Measurements from ENCODE around the gene ADAMTS12.

The ADAMTS12 gene

DNA sequence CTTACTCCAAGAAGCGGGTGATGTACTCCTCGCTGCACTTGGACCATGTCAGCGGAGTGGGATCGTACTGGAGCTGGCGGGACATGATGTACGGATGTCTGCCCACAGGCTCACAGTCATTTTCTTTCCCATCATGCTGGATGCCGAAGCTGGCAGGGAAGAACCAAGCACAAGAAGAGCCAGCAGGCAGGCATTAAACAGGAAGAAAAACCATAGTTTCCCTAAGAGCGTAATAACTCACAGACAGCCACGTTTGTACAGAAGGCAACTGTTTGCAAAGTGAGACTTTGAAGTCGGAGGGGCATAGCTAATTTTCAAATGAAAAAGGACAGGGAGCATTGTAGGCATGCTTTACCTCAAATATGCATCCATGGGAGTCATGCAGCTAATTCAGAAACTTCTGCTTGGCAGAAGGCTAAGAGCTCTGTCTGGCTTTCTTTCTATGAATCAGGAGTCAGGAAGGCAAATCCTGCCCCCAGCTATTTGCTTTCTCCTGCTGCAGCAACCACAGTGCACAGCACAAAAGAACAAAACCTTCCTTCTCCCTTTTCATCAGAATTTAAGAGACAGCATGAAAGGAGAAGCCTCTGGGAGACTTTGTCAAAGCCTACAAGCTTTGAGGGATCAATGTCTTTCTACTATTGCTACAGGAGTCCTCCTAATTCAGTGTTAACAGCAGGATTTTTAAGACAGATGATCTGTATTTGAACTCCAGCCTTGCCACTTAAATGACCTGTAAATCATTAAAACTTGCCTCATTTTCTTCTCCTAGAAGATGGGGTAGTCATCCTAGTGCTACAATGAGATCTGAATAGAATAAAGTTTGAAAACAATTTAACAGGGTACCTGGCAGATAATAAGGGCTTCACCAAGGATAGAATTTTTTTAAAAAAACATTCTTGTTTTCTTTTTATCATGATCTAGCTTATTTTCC lies 242.0 kb downstream of the ADAMTS12 start:
- DNase-seq (ENCODE audit: low read depth): peak; percentile 80

DNA sequence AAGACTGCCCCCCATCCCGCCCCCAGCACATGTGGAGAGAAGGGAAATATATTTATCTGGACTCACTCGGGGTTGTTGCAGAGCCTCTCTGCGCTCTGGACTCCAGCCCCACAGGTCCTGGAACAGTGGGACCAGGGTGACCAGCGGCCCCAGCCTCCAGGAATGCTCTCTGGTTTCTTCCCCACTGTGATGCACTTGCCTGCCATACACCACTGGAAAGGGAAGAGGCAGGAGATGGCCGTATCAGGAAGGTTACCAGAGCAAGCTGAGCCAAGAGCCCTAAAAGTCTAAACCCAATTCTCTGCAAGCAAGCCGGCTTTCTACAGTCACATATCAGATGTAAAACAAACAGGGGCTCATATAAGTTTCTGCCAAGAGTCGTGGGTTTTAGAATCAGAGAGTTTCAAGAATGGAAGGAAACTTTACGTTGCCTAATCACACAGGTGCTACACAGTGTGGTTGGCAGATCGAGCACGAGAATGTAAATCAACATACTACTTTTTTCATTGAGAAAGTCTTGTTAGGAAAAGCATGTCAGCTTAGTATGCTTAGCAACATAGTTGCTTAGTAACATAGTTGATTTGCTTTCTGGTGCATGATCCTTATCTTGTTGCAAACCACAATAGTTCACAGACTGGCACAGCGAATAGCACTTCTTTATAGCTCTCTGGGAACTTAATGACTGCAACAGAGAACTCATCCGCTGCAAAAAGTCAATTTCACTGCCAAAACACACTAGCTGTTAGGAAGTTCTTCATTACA lies 249.9 kb downstream of the ADAMTS12 start:
- peak; percentile 98 for DNase-seq (ENCODE audit: low read depth)

DNA sequence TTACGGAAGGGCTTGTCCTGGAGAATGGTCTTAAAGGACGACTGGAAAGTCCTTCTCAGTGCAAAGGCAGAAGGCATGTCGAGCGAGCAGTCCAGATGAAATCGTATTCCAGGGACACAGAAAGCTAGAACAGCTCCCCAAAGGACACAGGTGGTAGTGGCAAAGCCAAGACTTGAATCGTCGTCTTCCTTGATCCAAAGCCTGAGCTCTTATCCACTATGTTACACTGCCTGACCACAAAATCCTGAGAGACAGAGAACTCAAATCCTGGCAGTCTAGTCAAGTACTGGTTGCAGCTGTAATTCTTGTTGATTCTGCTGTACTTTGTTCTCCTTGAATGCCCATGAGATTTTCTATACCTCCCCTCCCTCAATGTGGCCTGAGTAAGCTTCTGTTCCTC lies 252.3 kb downstream of the ADAMTS12 start:
- DNase-seq (ENCODE audit: low read depth): no peak

DNA sequence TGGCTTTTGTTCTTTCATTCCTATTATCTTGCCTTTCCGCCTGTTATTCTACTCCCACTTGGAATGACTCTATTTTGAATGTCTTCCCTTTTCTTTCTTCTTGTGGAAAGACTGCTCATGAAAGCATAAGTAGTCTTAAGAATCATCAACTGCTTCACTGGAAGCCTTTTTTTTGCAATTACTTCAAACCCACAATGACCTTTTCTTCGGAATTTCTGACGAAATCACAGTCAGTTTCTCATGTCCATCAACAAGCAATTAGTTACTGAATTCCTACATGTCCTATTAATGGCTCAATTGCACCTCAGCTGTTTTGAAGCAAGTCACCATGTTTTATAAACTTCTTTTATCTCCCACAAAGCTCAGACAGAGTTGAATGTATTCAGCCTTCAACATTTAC lies 254.8 kb downstream of the ADAMTS12 start:
- DNase-seq (ENCODE audit: low read depth): peak; percentile 31

DNA sequence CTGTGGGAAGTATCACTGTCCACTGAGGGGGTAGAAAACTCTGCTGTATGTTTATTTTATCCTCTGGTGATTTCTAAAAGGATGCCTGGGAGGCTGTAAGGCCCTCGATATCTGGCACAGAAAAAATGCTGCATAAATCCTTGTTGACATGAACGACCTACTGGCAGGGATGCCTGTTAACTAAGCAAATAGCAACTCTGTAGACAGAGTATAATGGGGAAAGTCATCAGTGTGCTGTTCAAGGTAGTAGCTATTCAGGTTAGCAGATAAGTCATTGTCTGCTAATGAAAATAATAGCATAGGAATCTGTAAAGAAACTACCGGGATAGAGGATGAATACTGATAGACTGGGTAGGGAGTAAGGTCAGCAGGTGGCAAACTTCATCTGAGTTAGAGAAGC lies 256.2 kb downstream of the ADAMTS12 start:
- DNase-seq (ENCODE audit: low read depth): no peak

DNA sequence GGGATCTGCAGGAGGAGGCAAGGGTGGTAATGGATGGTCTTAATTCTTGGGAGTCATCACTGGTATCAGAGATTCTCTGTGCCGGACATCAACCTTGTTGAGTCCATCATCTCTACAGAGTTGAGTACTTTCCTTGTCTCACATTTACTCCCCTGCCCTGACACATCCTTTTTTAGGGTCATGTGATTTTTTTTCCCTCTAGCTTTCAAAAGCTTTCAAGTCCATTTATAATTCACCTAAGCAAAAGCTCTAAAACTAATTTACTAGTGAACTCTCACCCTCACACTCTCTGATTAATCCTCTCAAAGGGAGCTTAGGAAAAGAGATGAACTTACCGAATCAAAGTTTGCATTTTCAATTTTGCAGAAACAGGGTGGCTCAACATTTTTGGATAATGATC lies 258.1 kb downstream of the ADAMTS12 start:
- DNase-seq (ENCODE audit: low read depth): no peak

DNA sequence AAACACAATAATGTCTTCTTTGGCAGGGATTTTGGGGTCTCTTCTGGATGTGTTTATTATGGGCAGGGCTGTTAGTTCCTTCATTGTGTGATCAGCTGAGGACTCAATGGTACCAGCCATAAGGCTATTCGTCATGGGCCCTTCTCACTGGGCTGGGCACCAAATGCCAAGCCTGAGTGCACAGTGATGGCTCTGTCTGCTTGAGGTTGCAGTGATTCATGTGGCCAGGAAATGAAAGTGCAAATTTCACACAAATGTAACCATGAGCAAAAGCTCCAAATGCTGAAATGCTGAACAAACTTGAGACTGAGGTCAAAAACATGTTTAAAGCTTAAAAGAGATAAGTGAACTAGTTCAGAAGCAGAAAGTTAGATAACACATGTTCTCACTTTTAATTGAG lies 260.0 kb downstream of the ADAMTS12 start:
- peak; percentile 28 for DNase-seq (ENCODE audit: low read depth)

DNA sequence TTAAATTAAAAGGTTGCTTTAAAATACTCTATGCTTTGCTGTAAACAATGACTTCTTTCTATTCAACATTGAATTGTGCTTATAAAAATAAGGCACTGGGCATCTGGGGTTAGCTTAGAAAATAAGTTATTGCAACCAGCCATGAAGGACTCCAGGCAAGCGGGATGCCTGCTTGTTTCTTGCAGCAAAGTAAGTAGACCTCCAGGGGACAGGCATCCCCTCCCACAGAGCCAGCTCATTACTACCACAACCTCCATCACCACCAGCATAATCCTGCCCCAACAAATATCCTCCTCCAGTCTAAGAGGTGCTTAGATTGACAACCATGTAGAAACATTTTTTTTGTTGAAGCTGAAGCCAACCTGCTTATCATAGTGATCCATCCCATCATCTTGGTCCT lies 260.7 kb downstream of the ADAMTS12 start:
- DNase-seq (ENCODE audit: low read depth): no peak

DNA sequence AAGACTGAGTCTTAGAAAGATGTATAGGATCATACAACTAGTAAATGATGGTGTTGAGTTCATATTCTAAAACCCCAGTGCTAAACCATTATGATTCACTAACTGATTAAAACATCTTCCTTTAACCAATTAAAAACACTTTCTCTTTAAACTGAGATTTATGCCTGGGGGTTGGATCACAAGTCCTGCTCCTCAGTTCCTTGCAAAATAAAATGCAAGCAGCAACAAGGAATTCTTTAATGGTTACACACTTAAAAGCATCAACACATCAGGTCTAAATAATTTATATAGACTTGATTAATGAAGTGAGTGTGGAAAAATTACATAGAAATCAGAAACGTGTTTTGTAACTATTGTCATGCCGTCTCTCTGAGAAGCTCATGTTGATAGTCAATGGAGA lies 261.8 kb downstream of the ADAMTS12 start:
- DNase-seq (ENCODE audit: low read depth): no peak

DNA sequence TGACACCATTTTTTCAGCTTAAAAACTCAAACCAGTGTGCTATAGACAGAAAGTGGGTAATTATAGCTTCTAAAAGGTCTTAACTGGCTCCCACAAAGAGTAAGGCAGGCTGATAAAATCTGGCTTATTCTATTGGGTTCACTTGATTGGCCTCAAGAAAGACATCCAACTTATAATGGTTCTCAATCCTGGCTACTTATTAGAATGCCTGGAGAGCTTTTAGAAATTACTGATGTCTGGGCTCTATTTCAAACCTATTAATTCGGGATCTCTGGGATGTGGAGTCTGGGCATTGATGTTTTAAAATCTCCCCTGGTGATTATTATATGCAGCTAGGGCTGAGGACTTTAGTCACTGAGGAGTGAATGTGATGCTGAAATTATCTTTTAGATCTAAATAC lies 263.0 kb downstream of the ADAMTS12 start:
- no peak for DNase-seq (ENCODE audit: low read depth)

DNA sequence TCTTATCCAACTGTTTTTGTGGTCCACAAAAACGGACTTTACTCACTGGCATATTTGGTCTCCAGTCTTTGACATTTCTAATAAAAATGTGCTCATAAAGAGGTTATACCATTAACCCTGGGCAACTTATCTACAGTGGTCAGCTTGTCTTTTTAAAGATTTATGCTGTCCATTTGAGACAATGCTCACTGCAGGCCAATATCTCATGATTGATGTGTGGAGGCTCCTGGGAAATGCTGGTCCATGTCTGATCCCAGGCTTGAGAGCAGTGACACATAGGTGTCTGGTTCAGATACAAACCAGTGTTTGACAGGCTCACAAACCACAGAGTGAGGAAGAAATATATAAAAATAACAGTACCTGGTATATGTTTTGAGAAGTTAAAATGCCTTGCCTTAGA lies 270.3 kb downstream of the ADAMTS12 start:
- DNase-seq (ENCODE audit: low read depth): peak; percentile 88

DNA sequence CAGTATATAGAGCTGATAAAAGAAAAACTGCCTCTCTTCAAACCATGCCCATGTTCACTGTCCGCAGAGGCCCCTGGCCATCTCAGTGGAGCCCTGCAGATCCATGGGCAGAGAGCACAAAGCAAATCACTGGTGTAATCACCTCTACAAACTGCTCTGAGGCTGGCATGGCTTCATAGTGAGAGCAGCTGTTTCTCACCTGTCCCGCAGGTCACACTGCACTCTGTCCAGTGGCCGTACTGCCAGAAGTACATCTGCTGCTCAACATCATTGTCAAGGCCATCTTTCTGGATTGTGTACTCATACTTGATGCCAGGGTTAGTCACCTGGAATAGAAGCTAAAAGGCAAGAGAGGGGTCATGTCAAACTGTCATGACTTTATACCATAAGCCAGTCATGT lies 277.8 kb downstream of the ADAMTS12 start:
- no peak for DNase-seq (ENCODE audit: low read depth)

DNA sequence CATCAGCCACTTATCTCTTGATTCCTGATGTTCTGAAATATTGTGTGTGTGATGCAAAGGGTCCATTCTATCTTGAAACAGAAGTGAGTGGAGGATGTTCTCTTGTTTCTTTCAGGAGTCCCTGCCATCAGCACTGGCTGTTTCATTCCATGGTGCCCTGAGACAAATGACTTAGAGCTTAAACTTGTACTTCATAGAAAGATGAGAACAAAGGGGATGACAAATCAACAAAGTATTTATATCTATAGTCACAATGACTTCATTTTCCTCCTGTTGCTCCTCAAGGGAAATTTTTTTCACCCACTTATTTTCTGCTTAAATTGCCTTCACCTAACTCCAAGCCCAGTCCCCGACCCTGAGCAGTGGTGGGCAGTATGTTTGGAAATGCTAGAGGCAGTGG lies 279.4 kb downstream of the ADAMTS12 start:
- DNase-seq (ENCODE audit: low read depth): peak; percentile 26

DNA sequence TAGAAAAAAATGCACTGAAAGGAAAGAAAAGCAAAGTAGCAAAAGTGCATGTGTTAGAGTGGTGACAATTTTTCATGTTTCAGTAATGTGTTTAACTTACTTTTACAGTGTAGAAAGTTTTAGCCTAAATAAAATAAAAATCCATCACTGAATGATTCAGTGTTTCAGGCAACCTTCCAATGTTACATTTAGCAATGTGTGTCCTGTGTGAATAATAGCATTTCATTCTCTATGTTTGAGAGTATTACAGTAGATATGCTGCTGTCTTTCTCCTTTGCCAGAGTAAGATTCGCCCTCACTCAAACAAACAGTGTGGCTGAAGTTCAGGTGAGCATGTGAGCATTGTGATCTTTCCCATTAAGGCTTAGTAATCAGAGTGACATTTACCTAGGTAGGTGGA lies 279.9 kb downstream of the ADAMTS12 start:
- DNase-seq (ENCODE audit: low read depth): peak; percentile 73

DNA sequence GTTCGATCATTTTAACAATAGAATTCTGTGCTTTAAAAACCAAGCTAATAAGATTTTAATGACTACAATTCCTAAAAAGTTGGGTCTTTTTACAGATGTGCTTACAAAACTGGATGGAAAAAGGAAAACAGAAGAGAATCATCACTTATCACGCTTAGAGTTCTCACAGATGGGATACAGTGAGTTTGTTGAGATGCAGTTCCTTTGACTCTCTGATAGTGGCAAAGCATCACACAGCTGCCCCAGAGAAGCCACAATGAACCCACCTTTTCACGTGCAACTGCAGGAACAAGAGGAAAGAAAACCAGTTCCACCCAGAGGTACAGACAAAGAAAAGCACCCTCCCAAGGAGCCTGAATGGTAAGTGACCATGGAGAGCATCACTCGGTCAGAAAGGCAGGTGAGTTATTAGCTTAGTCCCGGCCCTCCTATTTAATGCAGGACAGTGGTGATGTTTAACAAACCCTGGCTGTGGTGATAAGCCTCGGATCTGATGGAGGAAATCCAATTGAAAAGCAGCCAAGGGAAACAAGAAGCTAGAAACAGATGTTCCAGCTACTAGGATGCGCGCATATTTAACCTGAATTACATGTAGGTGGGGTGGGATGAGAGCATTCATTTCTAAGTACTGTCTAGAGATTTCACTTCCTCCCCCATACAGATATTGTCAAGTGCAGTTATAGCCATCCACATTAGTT lies 283.3 kb downstream of the ADAMTS12 start:
- peak; percentile 10 for DNase-seq (ENCODE audit: low read depth)

DNA sequence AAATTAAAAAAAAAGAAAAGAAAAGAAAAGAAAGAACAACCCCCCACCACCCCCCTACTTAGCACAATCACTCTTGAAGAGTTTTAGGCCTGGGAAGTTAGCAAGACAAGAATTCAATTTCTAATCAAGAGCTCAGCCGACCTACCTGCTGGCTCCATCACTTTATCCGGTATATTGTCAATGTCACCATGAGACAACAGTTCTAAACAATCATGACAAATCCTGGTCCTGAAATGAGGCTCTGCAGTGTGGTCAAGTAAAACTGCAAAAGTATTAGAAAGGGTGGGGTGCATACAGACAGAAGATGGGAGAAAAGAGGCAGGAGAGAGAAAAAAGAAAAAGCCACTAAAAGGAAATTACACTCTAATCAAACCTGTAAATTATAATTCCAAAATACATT lies 287.3 kb downstream of the ADAMTS12 start:
- DNase-seq (ENCODE audit: low read depth): no peak

DNA sequence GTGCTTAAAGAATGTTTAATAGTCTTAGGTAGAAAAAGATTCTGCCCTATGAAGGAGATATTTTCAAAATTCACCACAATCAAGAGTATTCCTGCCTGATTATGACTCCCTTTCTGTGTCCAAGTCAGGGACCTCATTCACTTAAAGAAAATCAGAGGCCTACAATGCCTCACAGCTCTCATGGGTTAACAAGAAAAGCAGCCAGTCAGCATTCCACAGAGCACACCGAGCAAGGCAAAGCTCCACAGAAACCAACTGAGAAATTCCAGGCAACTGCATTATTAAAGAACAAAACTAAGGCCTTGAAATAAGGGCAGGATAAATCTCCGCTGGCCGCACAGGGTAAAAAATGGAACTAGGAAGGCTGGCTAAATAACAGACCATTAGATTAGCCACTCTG lies 289.9 kb downstream of the ADAMTS12 start:
- peak; percentile 70 for DNase-seq (ENCODE audit: low read depth)

DNA sequence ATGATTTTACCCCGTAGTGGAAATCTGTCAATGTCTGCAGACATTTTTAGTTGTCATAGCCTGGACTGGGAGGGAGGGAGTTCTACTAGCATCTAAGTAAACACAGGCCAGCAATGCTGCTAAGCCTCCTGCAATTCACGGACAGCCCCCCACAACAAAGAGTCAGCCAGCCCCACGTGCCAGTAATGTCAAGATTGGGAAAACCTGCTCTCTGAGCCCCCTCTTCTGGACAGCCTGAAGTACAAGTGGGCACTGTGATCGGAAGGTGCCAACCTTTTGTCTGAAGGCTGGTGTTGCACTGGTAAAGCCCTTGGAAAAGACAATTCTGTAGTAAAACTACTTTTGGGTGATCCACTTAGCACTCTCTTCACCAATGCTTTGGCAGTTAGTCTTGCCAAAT lies 296.5 kb downstream of the ADAMTS12 start:
- no peak for DNase-seq (ENCODE audit: low read depth)

DNA sequence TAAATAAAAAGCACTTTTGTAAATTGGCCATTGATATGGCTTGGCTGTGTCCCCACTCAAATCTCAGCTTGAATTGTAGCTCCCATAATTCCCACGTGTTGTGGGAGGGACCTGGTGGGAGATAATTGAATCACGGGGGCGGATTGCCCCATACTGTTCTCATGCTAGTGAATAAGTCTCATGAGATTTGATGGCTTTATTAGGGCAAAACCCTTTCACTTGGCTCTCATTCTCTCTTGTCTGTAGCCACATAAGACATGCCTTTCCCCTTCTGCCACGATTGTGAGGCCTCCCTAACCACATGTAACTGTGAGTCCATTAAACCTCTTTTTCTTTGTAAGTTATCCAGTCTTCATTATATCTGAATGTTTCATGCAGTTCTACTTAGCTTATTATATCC lies 297.8 kb downstream of the ADAMTS12 start:
- DNase-seq (ENCODE audit: low read depth): peak; percentile 37

DNA sequence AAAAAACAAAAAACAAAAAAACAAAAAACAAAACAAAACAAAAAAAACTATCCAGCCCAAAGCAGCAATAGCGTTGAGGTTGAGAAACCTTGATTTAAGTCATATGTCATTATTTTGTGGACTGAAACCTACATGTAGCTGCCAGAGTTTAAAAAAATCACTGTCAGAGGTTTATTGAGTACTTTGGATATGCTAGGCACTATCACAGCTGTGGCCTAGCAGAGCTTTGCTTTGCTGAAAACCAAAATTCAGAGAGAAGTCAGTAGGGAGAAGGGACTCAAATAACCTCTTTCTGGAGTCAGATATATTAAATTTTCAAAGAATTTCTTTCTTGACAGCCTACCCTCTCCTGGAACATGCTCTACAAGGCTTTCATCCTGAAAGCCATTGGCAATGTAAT lies 299.5 kb downstream of the ADAMTS12 start:
- no peak for DNase-seq (ENCODE audit: low read depth)

DNA sequence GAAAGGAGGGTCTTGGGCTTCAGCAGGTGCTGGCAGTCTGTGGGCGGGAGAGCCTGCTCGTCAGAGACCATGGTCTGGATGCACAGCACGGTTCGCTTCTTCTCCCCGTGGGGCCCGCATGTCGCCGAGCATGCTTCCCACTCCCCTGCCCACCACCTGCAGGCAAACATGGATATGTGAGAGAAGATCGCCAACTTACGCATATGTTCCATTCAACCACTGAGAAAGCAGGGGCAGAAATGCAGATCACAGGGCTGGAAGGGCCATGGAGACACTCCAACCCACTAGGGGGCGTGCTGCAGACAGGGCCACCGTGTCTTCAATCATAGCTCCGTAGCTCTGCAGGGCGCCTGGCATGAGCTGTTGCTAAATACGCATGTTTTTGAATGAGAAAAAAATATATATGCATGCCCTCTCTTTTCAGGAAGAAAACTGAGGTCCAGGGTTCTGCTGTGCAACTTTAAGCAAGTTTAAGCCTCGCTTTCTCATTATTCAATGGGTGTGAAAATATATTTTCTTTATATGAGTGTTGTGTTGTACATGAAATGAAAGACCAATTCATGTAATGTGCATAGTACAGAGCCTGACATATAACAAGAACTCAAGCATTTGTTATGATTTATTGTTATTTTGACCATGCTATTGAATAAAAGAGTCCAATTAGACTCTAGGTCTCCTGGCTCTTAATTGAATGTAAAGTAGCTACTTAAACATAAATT lies 303.0 kb downstream of the ADAMTS12 start:
- DNase-seq (ENCODE audit: low read depth): peak; percentile 29

DNA sequence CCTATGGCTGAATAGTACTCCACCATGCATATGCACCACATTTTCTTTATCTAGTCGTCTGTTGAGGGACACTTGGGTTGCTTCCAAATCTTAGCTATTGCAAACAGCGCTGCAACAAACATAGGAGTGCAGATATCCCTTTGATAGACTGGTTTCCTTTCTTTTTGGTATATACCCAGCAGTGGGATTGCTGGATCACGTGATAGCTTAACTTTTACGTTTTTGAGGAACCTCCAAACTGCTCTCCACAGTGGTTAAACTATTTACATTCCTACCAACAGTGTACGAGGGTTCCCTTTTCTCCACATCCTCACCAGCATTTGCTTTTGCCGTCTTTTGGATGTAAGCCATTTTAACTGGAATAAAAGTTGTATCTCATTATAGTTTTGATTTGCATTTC lies 308.5 kb downstream of the ADAMTS12 start:
- no peak for DNase-seq (ENCODE audit: low read depth)
